OCI-LY1 (cell line): Measurements from ENCODE around the gene TBC1D14.

Experiments
- CTCF ChIP-seq: fragments of 200-600 bp; sonication (generic), shearing (Covaris generic); IDR thresholded peaks from 2 replicates; pipeline ENCODE4 v1.5.1; 2017; ENCODE audit warnings: mild to moderate bottlenecking, antibody characterized with exemption, low read length, moderate library complexity, mixed read lengths
- EZH2 ChIP-seq: fragments of 200-600 bp; sonication (generic), shearing (Covaris generic); IDR thresholded peaks from 2 replicates; pipeline ENCODE4 v1.8.0; 2017; ENCODE audit warnings: borderline replicate concordance, mixed run types, mild to moderate bottlenecking, antibody characterized with exemption, low read length, moderate library complexity, mixed read lengths

- TF ChIP-seq CTCF (no peak), EZH2 (no peak)
Measured at GRCh38 chr4:6988016-6988715, 78.5 kb downstream of the TBC1D14 start.
